ENCODE measurements around the gene CD200R1L.

GRCh38 chr3:112789787-112790186 lies 56.9 kb downstream of the CD200R1L start:
- no peak for TF ChIP-seq CTCF (IDR thresholded peaks at IDR 0.05)
- TF ChIP-seq POLR2AphosphoS5 (IDR thresholded peaks at IDR 0.05; ENCODE audit: low read depth, low read length) = no peak
- no peak for TF ChIP-seq TCF7L2 (IDR thresholded peaks at IDR 0.05; ENCODE audit: low read depth, low read length)
- TF ChIP-seq REST (IDR thresholded peaks at IDR 0.05; ENCODE audit: insufficient read depth in 1 of 2, low read depth in 2 of 2, low read length in 1 of 2) = no peak
- TF ChIP-seq SIN3A (IDR thresholded peaks at IDR 0.05; ENCODE audit: borderline replicate concordance, insufficient read depth, low read depth, low read length) = no peak

Data from Panc1 (cell line).